A549 (cell line): Measurements from ENCODE around the gene PRRG1. TPM values are rescaled to one million over a fixed set of nuclear protein-coding genes. Genes with fewer than 3 reads are reported as not detected.

Experiments used
- ATAC-seq, 2 experiments: fragments of 200-7000 bp in 1 of 2; fragments of >200 bp in 1 of 2; cut with Nextera tagmentation in 1 of 2; cut with Tn5 transposase in 1 of 2; 3 replicates each; pipeline versions ENCODE4 v1.8.0 to v1.9.1; 2018 to 2020; ENCODE audit warnings: mild to moderate bottlenecking in 1 of 2, moderate library complexity in 1 of 2
- CTCF ChIA-PET: fragments of 300-600 bp; sonication (Branson Sonifier 250); formaldehyde crosslinking; extraction: SDS; loops from one replicate; lab custom pipeline; 2021; ENCODE audit warnings: antibody characterized with exemption, inconsistent platforms; lab: Yijun Ruan, JAX
- POLR2A ChIA-PET: fragments of 350-600 bp; formaldehyde crosslinking; extraction: SDS; loops from one replicate; lab custom pipeline; 2021; ENCODE audit warnings: antibody characterized with exemption, inconsistent platforms; lab: Yijun Ruan, JAX
- DNase-seq, 2 experiments: peaks; one replicate each; pipeline versions ENCODE4 v3.0.0 to v3.0.0-alpha.2; 2011 to 2016; ENCODE audit warnings: low read depth in 1 of 2, low spot score in 1 of 2
- FAIRE-seq: peaks from 2 replicates; lab custom pipeline; 2011; peaks lifted over from hg19 to GRCh38; lab: Jason Lieb, UNC
- H3K27ac ChIP-seq, 2 experiments: fragments of >200 bp; sonication (Bioruptor Twin); formaldehyde crosslinking; 3 replicates each; pipeline ENCODE4 v1.5.1; 2016 to 2017
- H3K4me1 ChIP-seq: fragments of >200 bp; sonication (Bioruptor Twin); formaldehyde crosslinking; 3 replicates; pipeline ENCODE4 v1.6.1; 2016
- H3K4me2 ChIP-seq: fragments of >200 bp; sonication (Bioruptor Twin); formaldehyde crosslinking; 3 replicates; pipeline ENCODE4 v1.6.1; 2016
- H3K4me3 ChIP-seq: fragments of >200 bp; sonication (Bioruptor Twin); formaldehyde crosslinking; 3 replicates; pipeline ENCODE4 v1.5.1; 2016
- H3K9me3 ChIP-seq: fragments of >200 bp; sonication (Bioruptor Twin); formaldehyde crosslinking; 3 replicates; pipeline ENCODE4 v1.6.1; 2016
- ATOH8 ChIP-seq: fragments of 250-450 bp; sonication (Bioruptor Pico); IDR thresholded peaks from 2 replicates; pipeline ENCODE4 v1.5.0; 2020; ENCODE audit warnings: low read depth, mild to moderate bottlenecking, moderate library complexity
- BCL3 ChIP-seq: fragments of >200 bp; sonication (Bioruptor Twin); formaldehyde crosslinking; IDR thresholded peaks from 3 replicates; pipeline ENCODE4 v1.6.1; 2016
- CBX2 ChIP-seq: fragments of 200-600 bp; sonication (generic); IDR thresholded peaks from 2 replicates; pipeline ENCODE4 v1.6.1; 2016; ENCODE audit warnings: low read depth, mild to moderate bottlenecking, borderline replicate concordance
- CHD2 ChIP-seq: fragments of 150-350 bp; IDR thresholded peaks from 2 replicates; pipeline ENCODE4 v1.6.1; 2014; ENCODE audit warnings: low read length; ENCODE audit not compliant: partially characterized antibody
- CTCF ChIP-seq: fragments of >200 bp; sonication (Bioruptor Twin); formaldehyde crosslinking; IDR thresholded peaks from 3 replicates; pipeline ENCODE4 v1.5.1; 2016
- E2F6 ChIP-seq: IDR thresholded peaks from 2 replicates; pipeline ENCODE4 v1.6.1; 2012; ENCODE audit warnings: low read depth, borderline replicate concordance
- EHMT2 ChIP-seq: fragments of 200-600 bp; sonication (generic); IDR thresholded peaks from 2 replicates; pipeline ENCODE4 v1.6.1; 2016; ENCODE audit warnings: antibody characterized with exemption, low read depth, mild to moderate bottlenecking, moderate library complexity
- ELK1 ChIP-seq: fragments of 150-350 bp; IDR thresholded peaks from 2 replicates; pipeline ENCODE4 v1.6.1; 2014; ENCODE audit warnings: low read depth, mild to moderate bottlenecking, low read length
- ESRRA ChIP-seq: fragments of 150-350 bp; IDR thresholded peaks from 2 replicates; pipeline ENCODE4 v1.6.1; 2014; ENCODE audit warnings: mild to moderate bottlenecking, low read length, borderline replicate concordance
- FOXS1 ChIP-seq: fragments of 250-450 bp; sonication (Bioruptor Pico); IDR thresholded peaks from 2 replicates; pipeline ENCODE4 v1.5.0; 2020; ENCODE audit warnings: mild to moderate bottlenecking, moderate library complexity
- HES2 ChIP-seq: fragments of >200 bp; sonication (Bioruptor Twin); formaldehyde crosslinking; IDR thresholded peaks from 2 replicates; pipeline ENCODE4 v1.6.1; 2016
- HEYL ChIP-seq: fragments of 250-450 bp; sonication (Bioruptor Pico); IDR thresholded peaks from 2 replicates; pipeline ENCODE4 v1.8.0; 2021; ENCODE audit warnings: mild to moderate bottlenecking, moderate library complexity
- HOXA7 ChIP-seq: fragments of 250-450 bp; sonication (Bioruptor Pico); IDR thresholded peaks from 2 replicates; pipeline ENCODE4 v1.5.0; 2020; ENCODE audit warnings: mild to moderate bottlenecking, moderate library complexity
- HOXB5 ChIP-seq: fragments of 250-450 bp; sonication (Bioruptor Pico); IDR thresholded peaks from 2 replicates; pipeline ENCODE4 v1.5.0; 2020; ENCODE audit warnings: mild to moderate bottlenecking, moderate library complexity
- KDM1A ChIP-seq: fragments of 200-600 bp; sonication (generic); IDR thresholded peaks from 2 replicates; pipeline ENCODE4 v1.6.1; 2016; ENCODE audit warnings: low read depth, mild to moderate bottlenecking
- KDM5A ChIP-seq: fragments of 200-600 bp; sonication (generic); IDR thresholded peaks from 2 replicates; pipeline ENCODE4 v1.6.1; 2016; ENCODE audit warnings: antibody characterized with exemption, mild to moderate bottlenecking
- MAX ChIP-seq: IDR thresholded peaks from 2 replicates; pipeline ENCODE4 v1.6.1; 2012
- MYC ChIP-seq: IDR thresholded peaks from 2 replicates; pipeline ENCODE4 v1.6.1; 2012; ENCODE audit warnings: mild to moderate bottlenecking, inconsistent platforms, low read length, improper control_type of control experiment, borderline replicate concordance
- NFE2L2 ChIP-seq: fragments of 150-350 bp; conservative IDR thresholded peaks from 2 replicates; pipeline ENCODE4 v1.6.1; 2014; ENCODE audit warnings: low read length
- NPAS2 ChIP-seq: fragments of 250-450 bp; sonication (Bioruptor Pico); IDR thresholded peaks from 2 replicates; pipeline ENCODE4 v1.8.0; 2022; ENCODE audit warnings: mild to moderate bottlenecking, moderate library complexity, borderline replicate concordance
- NR3C1 ChIP-seq: fragments of >200 bp; sonication (Bioruptor Twin); formaldehyde crosslinking; IDR thresholded peaks from 3 replicates; pipeline ENCODE4 v1.6.1; 2017
- PHF8 ChIP-seq: fragments of 200-600 bp; sonication (generic); IDR thresholded peaks from 2 replicates; pipeline ENCODE4 v1.6.1; 2016; ENCODE audit warnings: low read depth, mild to moderate bottlenecking, antibody characterized with exemption, moderate library complexity, borderline replicate concordance
- POLR2A ChIP-seq: IDR thresholded peaks from 2 replicates; pipeline ENCODE4 v1.6.1; 2012; ENCODE audit warnings: mild to moderate bottlenecking, low read length
- POLR2AphosphoS2 ChIP-seq: conservative IDR thresholded peaks from 2 replicates; pipeline ENCODE4 v1.6.1; 2012; ENCODE audit warnings: low read length, improper control_type of control experiment, inconsistent platforms
- RAD21 ChIP-seq, 2 experiments: fragments of >200 bp in 1 of 2; sonication (Bioruptor Twin) in 1 of 2; formaldehyde crosslinking in 1 of 2; IDR thresholded peaks in 1 of 2; conservative IDR thresholded peaks in 1 of 2; 2 replicates in 1 of 2; 3 replicates in 1 of 2; pipeline ENCODE4 v1.6.1; 2012 to 2018; ENCODE audit warnings: inconsistent platforms in 1 of 2
- RARB ChIP-seq: fragments of 250-450 bp; sonication (Bioruptor Pico); IDR thresholded peaks from 2 replicates; pipeline ENCODE4 v1.8.0; 2021; ENCODE audit warnings: mild to moderate bottlenecking, moderate library complexity
- RFX5 ChIP-seq: fragments of 450-650 bp; IDR thresholded peaks from 2 replicates; pipeline ENCODE4 v1.7.1; 2014; ENCODE audit warnings: antibody characterized with exemption, mild to moderate bottlenecking, moderate library complexity
- SREBF2 ChIP-seq: fragments of 450-650 bp; IDR thresholded peaks from 2 replicates; pipeline ENCODE4 v1.6.1; 2014; ENCODE audit warnings: mild to moderate bottlenecking, moderate library complexity
- TFCP2L1 ChIP-seq: fragments of 250-450 bp; sonication (Bioruptor Pico); IDR thresholded peaks from 2 replicates; pipeline ENCODE4 v1.5.0; 2021; ENCODE audit warnings: mild to moderate bottlenecking
- WGBS: methylation state at CpG from one replicate; pipeline ENCODE4 v1.1.6; 2017; ENCODE audit errors: missing lambda C conversion rate; 5-methylcytosine and 5-hydroxymethylcytosine counted together
- polyA plus RNA-seq, 4 experiments: library from polyadenylated mRNA; depleted of rRNA in 3 of 4; stranded (reverse); fragments of >200 nt; fragmentation: RNase III in 1 of 4; extraction: RNeasy Plus Mini Kit Qiagen cat#74134 plus additional on column Dnase treatment in 1 of 4; gene quantifications; 2 replicates in 3 of 4; 3 replicates in 1 of 4; pipeline ENCODE4 v1.2.3, GENCODE V29; 2011 to 2017

PRRG1 gene
- polyA plus RNA-seq, 2 of the 4 experiments (the other 2 are of a cell fraction) = 5.0 to 15.9 TPM

- ChIA-PET CTCF (no interaction called here), POLR2A (no interaction called here)
- H3K9me3 ChIP-seq = no peaks in the 10 kb centered on the region
- DNase-seq (no peak), ATAC-seq (no peak), FAIRE-seq (no peak)
- H3K27ac ChIP-seq = no peak overlapping the region
- no peaks in the 10 kb centered on the region for H3K4me1 ChIP-seq
- TF ChIP-seq CHD2 (no peak), MAX (no peak), HES2 (no peak), NFE2L2 (no peak), BCL3 (no peak), EHMT2 (no peak), ATOH8 (CRISPR knock-in tag) (no peak), NPAS2 (CRISPR knock-in tag) (no peak), POLR2AphosphoS2 (no peak), RARB (CRISPR knock-in tag) (no peak), SREBF2 (no peak), PHF8 (no peak), FOXS1 (CRISPR knock-in tag) (no peak), HOXA7 (CRISPR knock-in tag) (no peak), TFCP2L1 (no peak), ESRRA (no peak), CTCF (no peak), RFX5 (no peak), HOXB5 (CRISPR knock-in tag) (no peak)
- H3K4me3 ChIP-seq = no peak overlapping the region
- no peak overlapping the region for H3K4me2 ChIP-seq
- 86% methylated on average over 6 of the region's 6 CpGs for WGBS
Observed at GRCh38 chrX:37472836-37473235, 123.7 kb downstream of the PRRG1 start.

GRCh38 chrX:37474478-37474877, 125.3 kb downstream of the PRRG1 start:
- H3K4me3 ChIP-seq = no peak overlapping the region

GRCh38 chrX:37476571-37477170, 127.5 kb downstream of the PRRG1 start:
- Histone ChIP-seq H3K27ac (no peak overlapping the region), H3K9me3 (no peaks in the 10 kb centered on the region), H3K4me2 (no peak overlapping the region), H3K4me3 (no peak overlapping the region), H3K4me1 (no peaks in the 10 kb centered on the region)
- no peak for FAIRE-seq
- ChIA-PET POLR2A (no interaction called here), CTCF (interaction anchor here (1.1 kb wide), 1 partner anchor 12 kb away, joined by 3 read pairs; no protein-coding TSS in a partner anchor)
- WGBS = 87% methylated on average over 3 of the region's 3 CpGs
- no peak for ATAC-seq
- no peak for DNase-seq
- no peak for TF ChIP-seq TFCP2L1
- no peak for TF ChIP-seq RAD21 (conservative IDR thresholded peaks at IDR 0.05 in 1 of 2, IDR thresholded peaks at IDR 0.05 in 1 of 2)
- no peak for TF ChIP-seq RFX5
- TF ChIP-seq CBX2 = no peak
- TF ChIP-seq POLR2A = no peak
- TF ChIP-seq KDM1A = no peak
- no peak for TF ChIP-seq MYC
- no peak for TF ChIP-seq FOXS1 (CRISPR knock-in tag)
- no peak for TF ChIP-seq RARB (CRISPR knock-in tag)
- TF ChIP-seq NR3C1 = no peak
- no peak for TF ChIP-seq KDM5A
- TF ChIP-seq SREBF2 = no peak
- TF ChIP-seq E2F6 = no peak
- no peak for TF ChIP-seq HEYL (CRISPR knock-in tag)
- no peak for TF ChIP-seq HOXB5 (CRISPR knock-in tag)
- TF ChIP-seq ELK1 = no peak

More at GRCh38 chrX:37474478-37474877, 125.3 kb downstream of the PRRG1 start:
- ChIA-PET POLR2A (no interaction called here), CTCF (no interaction called here)
- Histone ChIP-seq H3K27ac (no peak overlapping the region), H3K9me3 (no peaks in the 10 kb centered on the region), H3K4me2 (no peak overlapping the region), H3K4me1 (no peaks in the 10 kb centered on the region)
- DNase-seq (no peak), FAIRE-seq (no peak), ATAC-seq (no peak)
- WGBS = 84% methylated on average over 5 of the region's 5 CpGs
- TF ChIP-seq TFCP2L1 (no peak), FOXS1 (CRISPR knock-in tag) (no peak)
